T-helper 1 cell (primary cell): ENCODE data around the gene MAPKBP1.

Experiments
- DNase-seq, 5 donors: peaks; one replicate each; pipeline ENCODE4 v3.0.0-alpha.2; 2012 to 2020

MAPKBP1 gene

DNA sequence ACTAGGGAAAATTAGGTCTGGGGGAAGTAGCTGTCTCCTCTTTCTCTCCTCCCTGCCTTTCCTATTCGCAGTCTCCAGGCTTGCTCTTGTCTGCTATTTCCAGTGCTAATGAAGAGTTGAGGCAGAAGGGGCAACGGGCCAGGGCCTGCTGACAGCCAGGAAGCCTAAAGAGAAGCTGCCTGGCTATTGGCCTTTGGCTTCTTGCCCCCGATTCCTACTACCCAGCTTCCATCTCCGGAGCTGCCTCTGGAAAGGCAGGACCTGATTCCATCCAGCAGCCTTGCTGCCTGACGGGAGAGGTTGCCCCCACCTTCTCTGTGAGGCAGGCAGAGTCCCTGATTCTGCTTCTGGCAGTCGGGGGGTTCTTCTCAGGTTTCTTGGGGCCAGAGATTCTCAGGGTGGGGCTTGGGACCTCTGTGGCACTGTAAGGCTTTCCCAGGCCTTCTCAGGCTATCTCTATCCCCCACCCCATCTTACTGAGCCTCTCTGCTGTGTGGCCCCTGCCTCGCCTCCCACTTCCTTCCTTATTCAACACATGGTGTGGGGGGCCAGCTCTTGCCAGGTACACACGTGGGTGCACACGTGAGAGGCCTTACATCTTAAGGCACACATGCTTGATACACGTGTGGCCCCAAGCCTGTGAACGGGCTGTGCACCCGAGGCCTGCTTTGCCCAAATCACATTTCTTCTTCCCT, 35.4 kb downstream of the MAPKBP1 start:
- DNase-seq: no peak

DNA sequence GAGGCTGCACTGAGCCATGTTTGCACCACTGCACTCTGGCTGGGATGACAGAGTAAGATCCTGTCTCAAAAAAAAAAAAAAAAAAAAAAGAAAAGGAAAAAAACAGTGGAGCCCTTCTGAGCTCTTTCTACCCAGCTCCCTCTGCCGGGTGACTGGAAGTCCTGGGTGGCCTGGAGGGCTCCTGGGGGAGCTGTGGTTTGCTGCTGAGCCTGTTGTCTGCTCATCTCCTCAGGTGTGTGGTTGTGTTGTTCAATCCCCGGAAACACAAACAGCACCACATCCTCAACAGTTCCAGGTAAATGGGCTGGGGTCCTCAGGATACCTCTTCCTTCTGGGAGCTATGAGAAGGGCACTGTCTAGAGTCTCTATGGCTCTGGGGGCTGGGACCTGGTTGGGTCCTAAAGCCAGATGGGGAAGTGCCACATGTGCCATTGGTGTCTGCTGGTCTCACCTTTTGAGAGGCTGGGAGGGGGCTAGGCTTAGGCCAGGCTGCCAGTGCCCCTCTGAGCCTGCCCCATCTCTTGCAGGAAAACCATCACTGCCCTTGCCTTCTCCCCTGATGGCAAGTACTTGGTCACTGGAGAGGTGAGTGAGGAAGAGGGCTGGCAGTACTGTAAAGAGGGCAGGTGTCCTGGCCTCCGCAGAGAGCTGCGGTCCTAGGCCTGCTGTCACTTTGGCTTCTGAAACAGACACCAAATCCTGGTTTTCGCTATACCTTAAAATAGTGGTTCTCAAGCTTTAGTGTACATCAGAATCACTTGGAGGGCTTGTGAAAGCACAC, 36.6 kb downstream of the MAPKBP1 start:
- DNase-seq: no peak

DNA sequence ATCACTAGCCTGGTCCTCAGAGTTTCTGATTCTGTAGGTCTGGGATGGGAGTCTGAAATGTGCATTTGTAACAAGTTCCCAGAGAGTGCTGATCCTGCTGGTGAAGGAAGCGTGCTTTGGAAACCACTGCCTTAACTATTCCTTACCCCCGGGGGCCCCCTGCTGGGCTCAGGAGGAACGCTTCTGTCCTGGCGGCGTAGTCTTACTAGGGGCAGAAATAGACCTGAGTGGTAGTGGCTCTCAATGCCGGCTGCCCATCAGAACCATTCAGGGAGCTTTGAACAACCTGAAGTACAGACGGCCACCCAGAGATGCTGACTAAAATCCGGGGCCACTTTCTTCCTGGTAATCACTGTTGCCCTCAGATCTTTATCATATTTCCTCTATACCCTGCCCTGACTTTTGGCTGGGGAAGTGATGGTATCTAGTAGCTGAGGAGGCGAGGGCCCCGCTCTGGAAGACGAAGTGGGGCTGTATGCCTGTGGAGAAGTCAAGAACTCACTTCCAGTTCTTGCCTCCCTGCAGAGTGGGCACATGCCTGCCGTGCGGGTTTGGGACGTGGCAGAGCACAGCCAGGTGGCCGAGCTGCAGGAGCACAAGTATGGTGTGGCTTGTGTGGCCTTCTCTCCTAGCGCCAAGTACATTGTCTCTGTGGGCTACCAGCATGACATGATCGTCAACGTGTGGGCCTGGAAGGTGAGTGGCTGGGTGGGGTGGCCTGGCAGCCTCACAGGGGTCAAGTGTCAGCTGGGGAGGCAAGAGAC, 37.3 kb downstream of the MAPKBP1 start:
- peak; percentile 36 to 74 (median 62) for DNase-seq

DNA sequence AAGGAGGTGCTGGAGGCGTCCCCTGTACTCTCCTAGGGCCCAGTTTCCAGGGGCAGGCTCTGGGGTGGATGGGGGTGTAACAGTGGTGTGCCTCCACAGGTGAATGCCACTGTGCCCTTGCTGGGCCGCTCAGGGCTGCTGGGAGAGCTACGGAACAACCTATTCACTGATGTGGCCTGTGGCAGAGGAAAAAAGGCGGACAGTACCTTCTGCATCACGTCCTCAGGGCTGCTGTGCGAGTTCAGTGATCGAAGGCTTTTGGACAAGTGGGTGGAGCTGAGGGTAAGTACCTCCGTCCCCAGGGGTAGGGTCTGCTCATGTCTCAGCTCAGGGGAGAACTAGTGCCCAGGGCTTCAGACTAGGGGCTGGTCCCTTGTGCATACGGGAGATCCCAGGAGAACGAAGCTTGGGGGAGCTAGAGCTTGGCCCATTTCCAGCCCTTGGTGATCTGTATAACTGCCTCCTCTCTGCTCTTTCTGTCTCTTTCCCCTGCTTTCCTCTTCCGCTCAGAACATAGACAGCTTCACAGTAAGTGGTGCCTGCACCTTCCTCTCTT, 38.6 kb downstream of the MAPKBP1 start:
- DNase-seq: no peak

DNA sequence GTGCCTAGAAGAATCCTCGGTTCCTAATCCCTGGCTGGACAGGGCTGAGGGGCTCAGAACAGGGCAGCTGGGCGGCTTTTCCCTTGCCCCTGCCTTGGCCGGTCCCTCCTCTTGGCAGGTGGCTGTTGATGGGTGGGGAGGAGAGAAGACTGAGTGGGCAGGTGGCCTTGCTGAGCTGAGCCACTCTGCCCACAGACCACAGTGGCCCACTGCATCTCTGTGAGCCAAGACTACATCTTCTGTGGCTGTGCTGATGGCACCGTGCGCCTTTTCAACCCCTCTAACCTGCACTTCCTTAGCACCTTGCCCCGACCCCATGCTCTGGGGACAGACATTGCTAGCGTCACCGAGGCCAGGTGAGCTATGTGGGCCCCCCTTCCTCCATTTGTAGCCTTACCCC, 39.1 kb downstream of the MAPKBP1 start:
- DNase-seq: no peak

DNA sequence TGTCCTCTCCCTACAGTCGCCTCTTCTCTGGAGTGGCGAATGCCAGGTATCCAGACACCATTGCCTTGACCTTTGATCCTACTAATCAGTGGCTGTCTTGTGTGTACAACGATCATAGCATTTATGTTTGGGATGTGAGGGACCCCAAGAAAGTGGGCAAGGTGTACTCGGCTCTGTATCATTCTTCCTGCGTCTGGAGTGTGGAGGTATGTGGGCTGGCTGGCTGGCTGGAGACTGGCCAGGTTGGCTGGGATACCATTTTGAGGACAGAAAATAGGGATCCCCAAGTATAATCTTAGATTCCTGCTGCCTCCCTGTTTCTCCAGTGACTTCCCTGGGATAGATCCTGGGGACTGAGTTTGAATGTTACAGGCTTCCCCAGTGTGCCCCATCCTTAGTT, 40.2 kb downstream of the MAPKBP1 start:
- no peak for DNase-seq

DNA sequence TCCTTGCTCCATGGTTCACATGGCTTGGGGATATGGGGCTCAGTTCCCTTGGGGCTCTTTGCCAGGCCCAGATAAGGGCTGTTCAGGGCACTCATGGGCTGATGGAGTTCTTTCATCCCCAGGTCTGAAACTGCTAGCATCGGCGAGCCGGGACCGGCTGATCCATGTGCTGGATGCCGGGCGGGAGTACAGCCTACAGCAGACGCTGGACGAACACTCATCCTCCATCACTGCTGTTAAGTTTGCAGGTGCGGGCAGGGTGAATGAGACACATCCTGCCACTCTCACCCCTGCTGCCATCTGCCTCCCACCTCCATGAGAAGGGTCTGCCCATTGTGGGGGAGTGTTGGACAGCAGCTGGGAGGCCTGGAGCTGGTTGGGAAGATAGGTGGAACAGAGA, 42.5 kb downstream of the MAPKBP1 start:
- no peak for DNase-seq

DNA sequence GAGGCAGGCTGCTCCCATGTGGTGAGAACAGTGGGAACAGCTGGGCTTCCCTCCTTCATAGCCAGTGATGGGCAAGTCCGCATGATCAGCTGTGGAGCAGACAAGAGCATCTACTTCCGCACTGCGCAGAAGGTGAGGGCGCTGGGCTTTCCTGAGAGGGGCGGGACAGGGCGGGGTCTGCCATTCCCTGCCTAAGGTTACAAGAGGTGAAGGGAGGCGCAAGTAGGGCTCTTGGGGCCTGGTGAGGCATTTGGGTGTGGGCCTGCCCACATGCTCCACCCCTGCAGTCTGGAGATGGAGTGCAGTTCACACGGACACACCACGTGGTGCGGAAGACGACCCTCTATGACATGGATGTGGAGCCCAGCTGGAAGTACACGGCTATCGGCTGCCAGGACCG, 43.0 kb downstream of the MAPKBP1 start:
- DNase-seq: no peak

DNA sequence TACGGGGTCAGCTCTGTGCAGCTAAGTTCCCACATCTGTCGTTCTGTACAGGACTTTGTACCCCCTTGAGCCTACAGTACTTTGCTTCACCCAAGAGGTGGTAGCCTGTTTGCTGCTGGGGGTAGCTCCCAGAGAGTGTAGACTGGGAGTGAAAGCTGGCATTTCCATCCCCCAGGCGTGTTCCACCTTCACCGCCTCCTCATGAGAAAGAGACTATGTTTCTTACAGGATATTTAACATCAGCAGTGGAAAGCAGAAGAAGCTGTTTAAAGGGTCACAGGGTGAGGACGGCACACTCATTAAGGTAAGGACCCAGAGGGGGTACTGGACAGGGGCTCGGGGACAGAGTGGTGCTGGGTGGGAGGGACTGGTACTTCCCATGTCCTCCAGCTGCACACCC, 43.5 kb downstream of the MAPKBP1 start:
- no peak for DNase-seq

DNA sequence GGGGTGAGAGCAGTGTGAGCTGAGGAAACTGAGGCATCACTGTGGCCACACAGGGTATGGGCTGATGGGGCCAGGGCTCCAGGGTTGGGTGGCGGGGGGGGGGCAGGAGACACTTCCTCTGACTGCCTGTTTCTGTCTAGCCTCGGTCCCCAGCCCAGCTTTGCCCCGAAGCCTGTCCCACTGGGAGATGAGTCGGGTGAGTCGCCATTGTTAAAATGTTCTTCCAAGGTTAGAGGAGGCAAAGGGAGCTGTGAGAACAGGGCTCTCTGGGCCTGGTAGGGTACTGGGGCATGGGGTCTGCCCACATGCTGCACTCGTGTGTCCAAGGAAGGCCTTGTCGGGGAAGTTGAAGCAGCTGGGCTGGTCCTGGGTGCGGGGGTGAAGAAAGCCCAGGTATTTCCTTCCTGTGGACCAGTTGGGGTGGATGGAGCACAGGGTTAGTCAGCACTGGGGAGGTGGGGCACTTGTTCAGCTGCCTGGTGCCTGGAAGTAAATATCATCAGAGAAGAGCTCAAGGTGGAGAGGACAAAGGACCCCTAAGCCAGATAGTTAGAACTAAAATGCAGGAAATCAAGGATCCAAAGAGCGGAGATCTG, 45.3 kb downstream of the MAPKBP1 start:
- DNase-seq: no peak

DNA sequence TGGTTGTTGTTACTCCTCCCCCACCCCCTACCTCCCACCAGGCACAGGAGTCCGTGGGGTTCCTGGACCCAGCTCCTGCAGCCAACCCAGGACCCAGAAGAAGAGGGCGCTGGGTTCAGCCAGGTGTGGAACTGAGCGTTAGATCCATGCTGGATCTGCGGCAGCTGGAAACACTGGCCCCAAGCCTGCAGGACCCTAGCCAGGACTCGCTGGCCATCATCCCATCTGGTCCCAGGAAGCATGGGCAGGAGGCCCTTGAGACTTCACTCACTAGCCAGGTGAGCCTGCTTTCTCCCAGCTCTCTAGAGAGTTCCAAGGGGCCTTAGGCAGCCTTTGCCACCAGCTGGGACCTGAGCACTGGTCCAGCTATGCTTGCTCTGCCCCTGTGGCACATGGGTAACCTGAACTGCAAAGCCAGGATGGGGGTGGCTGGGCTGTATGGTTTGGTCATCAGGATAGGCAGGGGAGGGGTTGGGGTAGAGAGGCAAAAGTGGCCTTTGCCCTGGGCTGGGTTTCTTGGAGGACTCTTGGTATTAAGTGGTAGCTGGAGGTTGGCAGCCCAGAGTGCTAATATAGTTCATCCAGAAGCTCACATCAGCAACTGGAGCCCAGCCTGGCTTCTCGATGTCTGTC, 46.6 kb downstream of the MAPKBP1 start:
- DNase-seq: no peak

DNA sequence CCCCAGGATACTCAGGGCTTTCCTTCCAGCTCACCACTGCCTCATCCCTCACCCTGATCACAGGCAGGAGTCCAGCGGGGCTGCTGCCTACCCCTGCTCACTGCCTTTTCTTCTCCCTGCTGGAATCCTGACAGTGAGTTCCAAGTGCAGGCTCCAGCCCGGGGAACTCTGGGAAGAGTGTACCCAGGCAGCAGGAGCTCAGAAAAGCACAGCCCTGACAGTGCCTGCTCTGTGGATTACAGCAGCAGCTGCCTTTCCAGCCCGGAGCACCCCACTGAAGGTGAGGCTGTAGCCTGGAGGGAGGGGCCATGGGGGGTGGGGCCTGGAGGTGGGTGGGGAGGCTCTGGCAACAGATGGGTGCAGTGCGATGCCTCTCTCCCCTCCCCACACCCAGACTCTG, 47.5 kb downstream of the MAPKBP1 start:
- DNase-seq: no peak

DNA sequence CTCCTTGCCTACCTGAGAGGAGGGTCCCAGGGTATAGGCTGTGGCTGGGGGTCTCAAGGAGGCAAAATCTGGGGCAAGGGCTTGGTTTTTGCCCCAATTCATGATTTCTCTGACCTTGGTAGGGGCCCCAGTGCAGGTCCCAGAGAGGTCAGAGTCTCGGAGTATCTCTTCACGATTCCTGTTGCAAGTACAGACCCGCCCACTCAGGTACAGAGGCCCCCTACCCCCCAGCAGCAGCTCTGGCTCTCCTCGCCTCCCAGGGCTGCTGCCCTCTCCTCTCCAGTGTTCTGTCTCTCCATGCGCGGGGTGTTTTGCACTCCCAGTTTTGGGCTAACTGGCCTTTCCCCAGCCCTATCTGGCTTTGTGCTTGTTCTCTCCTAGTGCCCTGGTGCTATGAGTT, 48.2 kb downstream of the MAPKBP1 start:
- no peak for DNase-seq

DNA sequence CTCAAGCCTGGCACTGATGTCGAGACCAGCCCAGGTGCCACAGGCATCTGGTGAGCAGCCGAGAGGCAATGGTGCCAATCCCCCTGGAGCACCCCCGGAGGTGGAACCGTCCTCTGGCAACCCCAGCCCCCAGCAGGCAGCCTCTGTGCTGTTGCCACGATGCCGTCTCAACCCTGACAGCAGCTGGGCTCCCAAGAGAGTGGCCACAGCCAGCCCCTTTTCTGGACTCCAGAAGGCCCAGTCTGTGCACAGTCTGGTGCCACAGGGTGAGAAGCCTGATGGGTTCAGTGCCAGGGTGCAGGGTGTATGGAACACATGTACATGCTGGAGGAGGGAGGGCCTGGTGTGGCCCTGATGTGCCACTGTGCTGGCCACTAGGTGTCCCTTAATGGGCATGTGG, 48.7 kb downstream of the MAPKBP1 start:
- DNase-seq: no peak

DNA sequence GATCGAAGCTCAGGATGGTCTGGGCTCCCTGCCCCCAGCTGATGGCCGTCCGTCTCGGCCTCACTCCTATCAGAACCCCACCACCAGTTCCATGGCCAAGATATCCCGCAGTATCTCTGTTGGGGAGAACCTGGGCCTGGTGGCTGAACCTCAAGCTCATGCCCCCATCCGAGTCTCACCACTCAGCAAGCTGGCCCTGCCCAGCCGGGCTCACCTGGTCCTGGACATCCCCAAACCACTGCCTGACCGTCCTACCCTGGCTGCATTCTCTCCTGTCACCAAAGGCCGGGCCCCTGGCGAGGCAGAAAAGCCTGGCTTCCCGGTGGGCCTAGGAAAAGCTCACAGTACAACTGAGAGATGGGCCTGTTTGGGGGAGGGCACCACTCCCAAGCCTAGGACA, 49.2 kb downstream of the MAPKBP1 start:
- no peak for DNase-seq

DNA sequence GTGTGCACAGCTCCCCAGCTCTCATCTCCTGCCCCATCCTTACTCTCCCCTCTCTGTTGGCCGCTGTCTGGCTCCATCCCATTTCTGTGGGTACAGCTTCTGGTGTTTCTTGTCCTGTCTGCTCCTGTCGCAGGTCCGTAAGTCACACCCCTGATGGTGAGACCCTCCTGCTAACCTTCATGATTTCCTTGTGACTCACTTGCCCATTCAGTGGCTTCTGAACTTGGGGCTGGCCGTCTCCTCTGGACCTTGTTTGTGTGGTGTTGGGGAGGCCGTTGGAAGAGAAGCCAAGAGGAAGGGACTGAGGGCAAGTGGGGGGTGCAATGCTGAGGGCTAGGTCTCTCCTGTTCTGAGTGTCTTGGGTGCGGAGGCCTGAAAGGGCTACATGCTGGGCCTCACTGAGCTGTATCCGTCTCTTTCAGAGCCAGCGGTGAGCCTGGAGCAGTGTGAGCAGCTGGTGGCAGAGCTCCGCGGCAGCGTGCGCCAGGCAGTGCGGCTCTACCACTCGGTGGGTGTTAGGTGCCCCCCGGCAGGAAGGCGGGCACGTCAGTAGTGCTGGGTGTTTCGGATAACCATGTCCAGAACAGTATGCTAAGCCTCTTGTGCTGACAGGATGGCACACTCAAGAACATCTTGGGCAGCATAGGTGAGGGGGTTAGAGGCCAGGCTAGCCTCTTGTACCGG, 49.9 kb downstream of the MAPKBP1 start:
- DNase-seq: no peak

DNA sequence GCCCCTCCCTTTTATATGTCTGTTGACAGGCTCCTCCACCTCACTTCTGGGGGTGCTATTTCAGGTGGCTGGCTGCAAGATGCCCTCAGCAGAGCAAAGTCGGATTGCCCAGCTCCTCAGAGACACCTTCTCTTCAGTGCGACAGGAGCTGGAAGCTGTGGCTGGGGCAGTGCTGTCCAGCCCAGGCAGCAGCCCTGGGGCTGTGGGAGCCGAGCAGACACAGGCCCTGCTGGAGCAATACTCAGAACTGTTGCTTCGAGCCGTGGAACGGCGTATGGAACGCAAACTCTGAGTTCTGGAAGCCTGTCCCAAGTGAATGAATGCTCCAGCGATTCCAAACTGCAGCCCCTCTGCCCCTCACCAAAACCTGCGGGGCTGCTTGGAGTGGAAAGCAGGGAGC, 50.9 kb downstream of the MAPKBP1 start:
- no peak for DNase-seq

DNA sequence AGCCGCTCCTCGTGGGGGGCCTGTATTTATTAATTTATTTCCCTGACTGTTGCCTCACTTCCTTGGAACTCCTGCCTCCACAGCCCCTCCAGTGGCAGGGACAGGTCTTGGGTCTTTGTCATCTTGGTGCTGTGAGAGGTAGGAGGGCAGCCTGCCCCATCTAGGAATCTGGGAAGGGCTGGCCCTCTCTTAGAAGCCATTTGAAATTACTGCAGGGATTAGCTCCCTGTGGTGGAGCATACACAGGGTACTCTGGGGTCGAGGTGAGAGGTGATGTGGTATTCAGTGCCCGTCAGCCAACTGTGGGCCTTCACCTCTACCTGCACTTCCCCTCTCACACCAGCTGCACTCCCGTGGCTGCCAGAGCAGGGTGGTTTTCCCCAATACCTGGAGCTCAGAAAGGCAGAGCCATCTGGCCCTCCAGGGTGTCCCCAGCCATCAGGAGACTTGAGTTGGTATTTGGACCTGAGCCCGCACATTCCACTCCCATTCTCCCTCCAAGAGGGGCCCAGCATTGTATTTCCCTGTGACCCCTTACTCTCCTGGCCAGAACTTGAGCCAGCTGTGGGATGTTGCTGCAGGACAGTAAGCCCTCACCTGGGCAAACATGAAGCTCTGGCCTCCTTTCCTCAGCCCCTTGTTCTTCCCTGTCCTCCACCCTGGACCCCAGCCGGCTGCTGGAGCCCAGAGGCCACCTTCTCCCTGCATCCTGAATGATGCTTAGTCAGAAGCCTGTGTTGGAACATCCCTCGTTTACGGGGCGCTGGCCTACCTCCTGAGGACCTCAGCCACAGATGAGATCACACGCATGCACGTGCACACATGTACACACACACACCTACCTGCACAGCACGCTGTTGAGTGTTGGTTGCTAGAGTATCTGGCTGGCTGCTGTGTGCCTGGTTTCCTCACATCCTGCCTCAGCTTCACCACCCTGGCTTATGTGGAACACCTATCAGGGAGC, 51.6 kb downstream of the MAPKBP1 start:
- DNase-seq: no peak

DNA sequence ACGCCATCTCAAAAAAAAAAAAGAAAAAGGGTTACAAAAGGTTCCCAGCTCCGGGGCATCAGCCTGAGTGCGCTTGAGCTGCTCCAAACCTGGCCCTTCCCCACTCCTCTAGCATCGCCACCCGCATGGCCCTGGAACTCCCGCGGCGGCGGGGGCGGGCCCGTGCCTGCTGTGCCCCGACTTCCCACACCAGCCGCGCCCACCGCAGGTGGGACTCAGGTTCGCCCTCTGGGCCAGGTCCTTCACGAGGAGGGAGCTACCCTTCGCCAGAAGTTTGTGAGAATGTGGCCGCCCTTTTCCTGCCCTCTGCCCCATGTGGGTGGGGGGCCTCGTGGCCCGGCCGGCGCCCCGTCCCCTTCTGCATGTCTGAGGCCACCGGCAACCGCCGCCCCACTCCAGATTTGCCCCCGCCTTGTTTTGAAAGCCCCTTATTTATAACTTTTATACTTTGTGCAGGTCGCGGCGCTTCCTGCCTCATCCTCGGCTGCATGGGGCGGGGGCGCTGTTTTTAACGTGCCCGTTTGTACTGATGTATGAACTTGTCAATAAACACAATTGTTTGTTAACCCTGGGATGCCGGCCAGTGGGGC, 53.1 kb downstream of the MAPKBP1 start:
- DNase-seq: peak in 3 of 5 donors; percentile 23 to 33 (median 33)
